GM12878 (cell line): ENCODE measurements around the gene GNG5. TPM values are rescaled to one million over a fixed set of nuclear protein-coding genes. Genes with fewer than 3 reads are reported as not detected.

Experiments
- ATAC-seq: fragments of 200-7000 bp; cut with Tn5 transposase; 3 replicates; pipeline ENCODE4 v1.9.1; 2020; ENCODE audit warnings: mild to moderate bottlenecking, moderate library complexity
- BruUV-seq: library from RNA; stranded (reverse); fragments of 400-500 nt; replicated peaks from 2 replicates; lab custom pipeline; 2021; lab: Mats Ljungman, UMichigan
- CTCF ChIA-PET: fragments of 300-600 bp; sonication (Branson Sonifier 250); formaldehyde crosslinking; extraction: SDS; loops from one replicate; lab custom pipeline; 2021; ENCODE audit warnings: inconsistent platforms; lab: Yijun Ruan, JAX
- POLR2A ChIA-PET: fragments of 350-600 bp; formaldehyde crosslinking; extraction: SDS; loops from one replicate; lab custom pipeline; 2021; ENCODE audit warnings: inconsistent platforms; lab: Charles Lee
- RAD21 ChIA-PET: fragments of 300-600 bp; sonication (Branson Sonifier 250); formaldehyde crosslinking; loops from one replicate; lab custom pipeline; 2023; ENCODE audit warnings: antibody characterized with exemption; ENCODE audit not compliant: unreplicated experiment; lab: Charles Lee
- SMC1A ChIA-PET: fragments of 300-600 bp; sonication (Branson Sonifier 250); formaldehyde crosslinking; loops from one replicate; lab custom pipeline; 2023; ENCODE audit not compliant: unreplicated experiment, uncharacterized antibody; lab: Charles Lee
- DNase-seq: peaks from one replicate; pipeline ENCODE4 v3.0.0-alpha.2; 2011; ENCODE audit warnings: low read depth, low spot score
- FAIRE-seq: peaks from 3 replicates; lab custom pipeline; 2011; peaks lifted over from hg19 to GRCh38; lab: Jason Lieb, UNC
- H2AFZ ChIP-seq: 2 replicates; pipeline ENCODE4 v1.6.0; 2011; ENCODE audit warnings: low read depth, low read length, control low read depth; ENCODE audit not compliant: control insufficient read depth
- H3K27ac ChIP-seq: 2 replicates; pipeline ENCODE4 v1.5.1; 2011; ENCODE audit warnings: control low read depth; ENCODE audit not compliant: control insufficient read depth, insufficient read depth
- H3K27me3 ChIP-seq, 2 experiments: replicated peaks in 1 of 2; 2 replicates each; pipeline versions ENCODE4 v1.6.0 to v1.6.1; 2011; ENCODE audit warnings: low read length in 1 of 2; ENCODE audit not compliant: control insufficient read depth in 2 of 2, insufficient read depth in 2 of 2
- H3K36me3 ChIP-seq, 2 experiments: 2 replicates each; pipeline ENCODE4 v1.5.1; 2011; ENCODE audit warnings: low read length in 1 of 2; ENCODE audit not compliant: control insufficient read depth in 2 of 2, insufficient read depth in 2 of 2
- H3K4me1 ChIP-seq: 2 replicates; pipeline ENCODE4 v1.6.1; 2011; ENCODE audit warnings: mild to moderate bottlenecking, low read length, moderate library complexity, mixed read lengths; ENCODE audit not compliant: control insufficient read depth, insufficient read depth
- H3K4me2 ChIP-seq: 2 replicates; pipeline ENCODE4 v1.6.0; 2011; ENCODE audit warnings: control low read depth; ENCODE audit not compliant: control insufficient read depth, insufficient read depth
- H3K4me3 ChIP-seq: fragments of 200-600 bp; sonication (generic); 2 replicates; pipeline ENCODE4 v1.5.1; 2016
- H3K79me2 ChIP-seq: 2 replicates; pipeline ENCODE4 v1.6.0; 2011; ENCODE audit warnings: low read length; ENCODE audit not compliant: control insufficient read depth, insufficient read depth
- H3K9ac ChIP-seq: 2 replicates; pipeline ENCODE4 v1.8.0; 2011; ENCODE audit warnings: low read length, control low read depth, mixed read lengths; ENCODE audit not compliant: control insufficient read depth, insufficient read depth
- H3K9me3 ChIP-seq: replicated peaks from 3 replicates; pipeline ENCODE4 v1.5.1; 2011; ENCODE audit warnings: mild to moderate bottlenecking, low read length; ENCODE audit not compliant: control insufficient read depth, insufficient read depth
- H4K20me1 ChIP-seq: 2 replicates; pipeline ENCODE4 v1.6.0; 2011; ENCODE audit not compliant: control insufficient read depth, insufficient read depth
- BCLAF1 ChIP-seq: fragments of 450-650 bp; IDR thresholded peaks from 2 replicates; pipeline ENCODE4 v1.6.1; 2017; ENCODE audit warnings: antibody characterized with exemption, mild to moderate bottlenecking, moderate library complexity
- CHD2 ChIP-seq: IDR thresholded peaks from 2 replicates; pipeline ENCODE4 v1.6.1; 2011; ENCODE audit warnings: low read depth, low read length, improper control_type of control experiment, borderline replicate concordance
- DPF2 ChIP-seq: fragments of 450-650 bp; IDR thresholded peaks from 2 replicates; pipeline ENCODE4 v1.6.1; 2017; ENCODE audit warnings: mild to moderate bottlenecking
- MEF2A ChIP-seq: IDR thresholded peaks from 2 replicates; pipeline ENCODE4 v1.6.1; 2011; ENCODE audit warnings: low read depth, mild to moderate bottlenecking, low read length, moderate library complexity; ENCODE audit not compliant: insufficient read depth
- WGBS: methylation state at CpG from one replicate; pipeline ENCODE4 v1.1.6; 2016; ENCODE audit warnings: low lambda C conversion rate; ENCODE audit not compliant: insufficient replicate concordance, insufficient coverage; ENCODE audit errors: missing lambda C conversion rate; 5-methylcytosine and 5-hydroxymethylcytosine counted together
- in situ Hi-C: fragments of 300-500 bp; cut with MboI; formaldehyde crosslinking; loops from 9 replicates; pipeline ENCODE4 v1.14.3; 2018; ENCODE audit warnings: mixed read lengths
- intact Hi-C: fragments of 100-400 bp; cut with micrococcal nuclease; formaldehyde crosslinking; loops from one replicate; pipeline ENCODE4 v1.14.2; 2022; ENCODE audit not compliant: unreplicated experiment
- polyA plus RNA-seq, 11 experiments: library from polyadenylated mRNA; depleted of rRNA in 4 of 11; unstranded in 6 of 11; stranded (reverse) in 5 of 11; fragments of >200 nt; fragmentation: Nextera tagmentation in 4 of 11; fragmentation: Illumina TruSeq in 1 of 11; extraction: Ambion mirVana in 4 of 11; extraction: Trizol in 1 of 11; gene quantifications; 1 replicate in 1 of 11; 2 replicates in 10 of 11; pipeline versions ENCODE4 v1.2.1 to v1.2.3, GENCODE V29; 2011 to 2016; ENCODE audit warnings: inconsistent platforms in 2 of 11, missing spikeins in 2 of 11, low read depth in 1 of 11
- total RNA-seq, 4 experiments: library from RNA; depleted of rRNA in 3 of 4; stranded (reverse); fragments of >200 nt in 3 of 4; fragmentation: Illumina TruSeq in 1 of 4; extraction: Trizol in 1 of 4; gene quantifications; 2 replicates each; pipeline versions ENCODE4 v1.2.1 to v1.2.3, GENCODE V29; 2013 to 2021

Gene GNG5
- total and polyA plus RNA-seq, 10 of the 15 experiments (the other 5 are each of a cell fraction or from before 2014, with no cell fraction given): 69.8 to 613 (median 203) TPM

GRCh38 chr1:84539972-84540371 is 33.6 kb upstream of the GNG5 start:
- in situ Hi-C loops: loop anchor here (5.0 kb wide), 1 partner anchor 98 kb away; no protein-coding TSS in a partner anchor
- Histone ChIP-seq H3K27me3 (no peaks in the 10 kb centered on the region), H3K9me3 (no peaks in the 10 kb centered on the region), H3K4me2 (no peak overlapping the region), H3K79me2 (no peaks in the 10 kb centered on the region), H3K4me3 (no peak overlapping the region), H3K4me1 (no peaks in the 10 kb centered on the region), H3K9ac (no peak overlapping the region), H3K27ac (no peak overlapping the region), H4K20me1 (no peaks in the 10 kb centered on the region), H3K36me3 (peaks cover 0 to 5% of the 10 kb centered on the region in 2 experiments; a peak in 2 of 4 replicates), H2AFZ (no peak overlapping the region)
- intact Hi-C loops: loop anchor here (2.0 kb wide), 1 partner anchor 97 kb away; no protein-coding TSS in a partner anchor
- ChIA-PET CTCF (interaction anchor here (0.6 to 1.5 kb wide), 9 partner anchors 11 to 324 kb away, joined by 3 to 8 read pairs (median 4); no protein-coding TSS in a partner anchor), RAD21 (no interaction called here), SMC1A (interaction anchor here (0.8 to 1.6 kb wide), 4 partner anchors 9 to 107 kb away, joined by 3 to 6 read pairs (median 4); no protein-coding TSS in a partner anchor), POLR2A (interaction anchor here (1.0 kb wide), 1 partner anchor 34 kb away, joined by 3 read pairs; the partner anchor contains the start of gene SPATA1)
- DNase-seq (no peak), FAIRE-seq (no peak), ATAC-seq (no peak)
- no TSS peak for BruUV-seq
- WGBS: 96% methylated on average over 3 of the region's 3 CpGs
- TF ChIP-seq CHD2: no peak
- no peak for TF ChIP-seq BCLAF1
- no peak for TF ChIP-seq DPF2
- TF ChIP-seq MEF2A: no peak
